HG03045 (cell line): ENCODE results near the gene FANCD2OS.
"Not testable (repeated sequence)": the region's sequence is repeated elsewhere in the genome, so short reads cannot be mapped to it uniquely, and the experiment has no call there.

Source experiments
- ATAC-seq: cut with Tn5 transposase; IDR thresholded peaks from one replicate; pipeline ENCODE4 v1.9.1; 2021; ENCODE audit warnings: mild to moderate bottlenecking, moderate library complexity; ENCODE audit not compliant: unreplicated experiment

FANCD2OS gene

GRCh38 chr3:10099041-10099440, 9.0 kb downstream of the FANCD2OS start:
- no peak for ATAC-seq

- no peak for ATAC-seq
Observed at GRCh38 chr3:10093678-10094077, 14.4 kb downstream of the FANCD2OS start.

GRCh38 chr3:10091387-10091786, 16.7 kb downstream of the FANCD2OS start:
- not testable (repeated sequence) for ATAC-seq

- not testable (repeated sequence) for ATAC-seq
Observed at GRCh38 chr3:10090774-10091173, 17.3 kb downstream of the FANCD2OS start.

- no peak for ATAC-seq
Observed at GRCh38 chr3:10090179-10090578, 17.9 kb downstream of the FANCD2OS start.

- ATAC-seq, result no peak
Observed at GRCh38 chr3:10088256-10088655, 19.8 kb downstream of the FANCD2OS start.

- no peak for ATAC-seq
Observed at GRCh38 chr3:10085738-10086137, 22.3 kb downstream of the FANCD2OS start.

GRCh38 chr3:10081871-10082270, 26.2 kb downstream of the FANCD2OS start:
- ATAC-seq, result no peak

GRCh38 chr3:10074666-10075065, 33.4 kb downstream of the FANCD2OS start:
- no peak for ATAC-seq

- ATAC-seq, result not testable (repeated sequence)
Observed at GRCh38 chr3:10070077-10070476, 38.0 kb downstream of the FANCD2OS start.

- ATAC-seq, result no peak
Observed at GRCh38 chr3:10055097-10055496, 53.0 kb downstream of the FANCD2OS start.
